ENCODE data around the gene PTGS1.
A peak's percentile ranks its signal among the peaks of the same experiment; 100 is the strongest.
"Not testable (repeated sequence)": the region's sequence is repeated elsewhere in the genome, so short reads cannot be mapped to it uniquely, and the experiment has no call there.

The PTGS1 gene

DNA sequence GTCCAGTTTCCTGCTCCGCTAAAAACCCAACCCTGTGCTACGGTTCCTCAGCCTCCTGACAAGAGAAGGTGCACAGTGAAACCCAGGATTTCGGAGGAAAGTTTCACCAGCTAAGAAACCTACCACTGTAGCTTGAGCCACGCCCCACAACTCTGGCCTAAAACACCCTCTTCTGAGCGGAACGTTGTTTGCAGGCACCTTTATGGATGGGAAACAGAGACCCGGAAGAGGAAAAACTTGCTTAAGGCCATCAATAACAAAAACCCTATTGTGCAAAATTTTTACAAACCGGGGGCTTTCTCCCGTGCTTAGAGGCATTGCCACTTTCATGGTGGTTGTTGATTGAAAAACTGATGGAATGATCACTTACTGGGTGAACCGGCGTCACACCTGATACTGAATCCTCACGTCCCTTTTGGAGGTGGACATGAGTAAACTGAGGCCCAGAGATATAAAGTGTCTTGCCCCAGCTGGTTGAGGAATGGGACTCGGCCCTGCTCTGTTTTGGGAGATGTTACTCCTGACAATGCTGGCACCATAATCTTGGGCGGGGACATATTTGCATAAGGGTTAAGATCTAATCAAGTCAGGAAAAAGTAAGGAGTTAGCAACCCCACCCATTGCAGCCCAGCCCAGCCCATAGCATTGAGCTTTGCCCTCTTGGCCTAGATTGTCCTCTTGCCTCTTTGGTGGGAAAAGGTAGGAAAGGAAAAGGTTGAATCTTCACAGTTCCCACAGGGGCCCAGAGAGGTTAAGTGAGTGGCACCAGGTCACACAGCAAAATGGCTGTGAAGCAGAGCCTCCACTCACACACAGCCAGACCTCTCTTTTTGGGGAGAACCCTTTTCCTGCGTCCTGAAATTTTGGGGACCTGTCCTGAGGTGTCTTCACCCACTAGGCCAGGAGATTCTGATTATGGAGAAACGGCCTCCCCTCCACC lies 23.2 kb upstream of the PTGS1 start:
- no peak for DNase-seq

DNA sequence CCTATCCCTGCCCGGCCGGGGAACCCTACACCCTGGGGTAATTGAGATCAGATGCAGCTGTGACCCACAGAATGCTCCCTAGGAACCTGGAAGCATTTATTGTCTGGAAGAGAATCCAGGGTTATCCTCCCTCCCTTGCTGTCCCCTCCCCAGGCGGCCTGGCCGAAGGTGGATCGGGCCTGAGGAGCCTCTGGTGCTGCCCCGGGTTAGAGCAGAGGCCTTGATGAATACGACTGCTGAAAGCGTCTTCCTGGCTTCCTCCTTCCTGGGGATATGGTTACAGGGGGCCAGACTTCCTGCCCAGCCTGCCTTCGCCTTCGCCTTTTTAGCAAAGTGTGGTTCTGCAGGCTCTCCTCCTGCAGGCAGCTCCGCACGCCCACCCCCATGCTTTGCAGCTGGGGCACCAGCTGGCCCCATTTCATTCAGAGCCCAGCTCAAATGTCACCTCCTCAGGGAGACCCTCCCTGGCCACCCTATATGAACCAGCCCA lies 22.5 kb upstream of the PTGS1 start:
- DNase-seq: no peak

DNA sequence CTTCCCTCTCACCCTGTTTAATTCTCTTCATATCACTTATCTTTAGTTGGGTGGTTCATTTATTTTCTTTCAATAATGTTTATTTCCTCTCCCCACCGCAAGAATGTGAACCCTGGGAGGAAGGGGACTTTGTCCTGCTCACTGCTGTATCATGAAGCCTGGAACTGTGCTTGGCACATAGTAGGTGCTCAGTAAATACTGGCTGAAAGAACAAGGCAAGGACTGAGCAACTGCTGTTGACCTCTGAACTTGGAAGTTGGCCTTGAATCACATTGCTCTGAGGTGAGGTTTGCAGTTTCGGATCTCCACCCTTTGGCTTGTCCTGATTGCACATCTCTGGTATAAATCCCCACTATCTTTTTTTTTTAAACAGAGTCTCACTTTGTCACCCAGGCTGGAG lies 22.0 kb upstream of the PTGS1 start:
- DNase-seq: no peak

DNA sequence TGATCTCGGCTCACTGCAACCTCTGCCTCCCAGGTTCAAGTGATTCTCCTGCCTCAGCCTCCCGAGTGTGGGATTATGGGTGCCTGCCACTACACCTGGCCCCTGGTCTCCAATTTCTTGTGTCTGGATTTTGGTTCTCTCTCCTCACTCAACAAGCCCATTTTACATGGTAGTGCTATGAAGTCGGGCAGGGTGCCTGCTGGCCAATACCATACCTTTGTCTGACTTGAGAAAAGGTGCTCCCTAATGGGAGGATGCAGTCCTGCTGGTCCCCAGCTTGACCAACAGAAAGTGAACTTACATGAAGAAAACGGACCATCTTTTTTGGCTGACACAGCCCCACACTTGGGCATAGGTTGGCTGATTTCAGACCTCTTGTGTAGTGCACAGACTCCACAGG lies 21.6 kb upstream of the PTGS1 start:
- DNase-seq: no peak

DNA sequence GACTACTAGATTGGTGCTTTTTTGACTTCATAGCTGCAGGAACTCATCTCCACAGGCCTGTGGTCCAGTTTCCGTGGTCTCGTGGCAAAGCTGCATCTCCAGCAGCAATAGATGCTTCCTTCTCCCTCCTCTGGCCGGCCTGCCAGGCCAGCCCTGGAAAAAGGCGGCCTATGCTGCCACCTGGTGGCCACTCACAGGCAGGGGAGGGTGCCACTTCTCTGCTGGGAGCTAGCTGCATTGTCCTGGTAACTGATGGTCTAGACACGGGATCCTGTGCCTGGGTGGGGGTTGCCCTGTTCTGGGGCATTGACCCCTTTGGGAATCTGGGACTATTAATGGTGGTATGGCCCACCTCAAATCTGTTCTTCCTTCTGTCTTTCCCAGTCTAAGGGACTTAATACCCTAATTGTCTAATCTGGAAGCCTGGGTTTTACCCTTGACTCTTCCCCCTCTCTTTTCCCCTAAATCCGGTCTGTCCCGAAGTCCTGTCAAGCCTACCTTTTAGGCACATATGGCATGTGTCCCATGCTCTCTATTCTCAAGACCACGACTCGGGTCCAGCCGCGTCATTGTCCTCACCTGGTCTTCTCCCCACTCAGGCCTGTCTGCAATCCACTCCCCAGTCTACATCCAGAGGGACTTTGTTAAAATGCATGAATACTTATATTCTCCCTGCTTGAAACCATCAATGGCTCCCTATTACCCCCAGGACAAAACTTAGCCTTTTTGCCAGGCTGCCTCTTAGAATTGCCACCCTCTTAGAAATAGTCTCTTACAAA lies 20.1 kb upstream of the PTGS1 start:
- DNase-seq: peak; percentile 18

DNA sequence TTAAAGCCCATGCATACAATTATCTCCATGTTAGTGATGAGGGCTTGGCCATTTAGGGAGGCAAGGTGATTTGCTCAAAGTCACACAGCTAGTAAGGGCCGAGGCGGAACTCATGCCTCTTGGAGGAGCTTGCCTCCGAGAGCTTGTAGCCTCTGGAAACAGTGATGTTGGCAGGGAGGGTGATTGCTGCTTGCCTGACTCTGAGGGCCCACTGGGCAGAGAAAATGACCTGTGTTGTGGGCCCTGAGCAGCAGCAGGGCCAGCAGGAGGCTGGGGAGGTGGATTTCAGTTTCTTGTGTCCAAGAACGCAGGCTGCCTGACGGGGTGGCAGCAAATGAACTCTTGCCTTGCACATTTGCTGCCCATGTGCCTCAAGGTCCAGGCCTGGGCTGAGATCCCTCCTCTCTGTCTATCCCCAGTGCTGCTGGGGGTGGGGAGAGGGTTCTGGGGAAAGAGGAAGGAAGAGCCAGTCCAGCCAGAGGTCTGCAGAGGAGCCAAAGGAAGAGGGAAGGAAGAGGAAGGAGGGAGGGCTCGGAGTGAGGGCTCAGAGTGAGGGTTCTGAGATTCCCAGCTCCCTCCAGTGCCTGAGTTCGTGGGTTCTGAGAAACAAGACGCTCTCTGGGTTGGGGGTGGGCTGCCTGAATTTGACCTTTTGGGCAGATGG lies 16.2 kb upstream of the PTGS1 start:
- no peak for DNase-seq

DNA sequence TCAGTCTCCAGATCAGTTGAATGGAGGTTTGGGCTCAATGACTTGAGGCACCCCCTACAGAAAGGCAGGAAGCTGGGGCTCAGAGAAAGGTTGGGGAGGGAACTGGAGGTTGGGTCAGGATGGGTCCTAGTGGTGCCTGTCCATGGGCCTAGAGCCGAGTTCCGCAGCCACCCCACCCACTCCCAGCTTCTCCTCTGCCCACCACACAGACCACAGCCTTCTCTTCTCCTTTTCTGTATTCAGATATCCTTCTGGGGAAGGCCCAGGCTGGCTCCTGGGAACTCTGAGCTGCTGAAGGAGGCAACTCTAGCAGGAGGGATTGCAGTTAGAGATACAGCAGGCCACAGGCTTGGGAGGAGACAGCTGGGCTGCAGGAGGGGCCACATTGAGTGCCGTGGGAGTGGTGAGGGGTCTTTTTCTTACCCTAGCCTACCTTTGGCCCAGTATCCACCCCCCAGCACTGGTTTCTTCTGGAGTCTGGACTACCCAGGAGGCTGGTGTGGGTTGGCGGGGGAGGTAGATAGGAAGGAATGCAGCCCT lies 15.4 kb upstream of the PTGS1 start:
- no peak for DNase-seq

DNA sequence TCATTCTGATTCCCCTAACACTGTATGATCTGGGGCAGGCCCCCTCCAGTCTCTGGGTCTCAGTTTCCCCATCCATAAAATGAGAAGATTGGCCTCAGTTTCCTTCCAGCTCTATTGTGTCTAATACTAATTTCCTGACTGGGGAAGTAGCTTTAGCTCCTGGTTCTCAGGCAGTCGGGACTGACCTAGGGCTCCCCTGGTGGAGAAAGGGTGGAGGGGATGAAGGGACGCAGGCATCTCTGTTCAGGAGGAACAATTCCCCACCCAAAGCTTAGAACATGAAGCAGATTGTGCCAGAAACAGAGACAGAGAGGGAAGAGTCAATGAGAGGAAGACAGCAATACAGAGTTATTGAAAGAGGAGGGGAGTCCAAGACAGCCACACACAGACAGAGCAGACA lies 14.2 kb upstream of the PTGS1 start:
- no peak for DNase-seq

DNA sequence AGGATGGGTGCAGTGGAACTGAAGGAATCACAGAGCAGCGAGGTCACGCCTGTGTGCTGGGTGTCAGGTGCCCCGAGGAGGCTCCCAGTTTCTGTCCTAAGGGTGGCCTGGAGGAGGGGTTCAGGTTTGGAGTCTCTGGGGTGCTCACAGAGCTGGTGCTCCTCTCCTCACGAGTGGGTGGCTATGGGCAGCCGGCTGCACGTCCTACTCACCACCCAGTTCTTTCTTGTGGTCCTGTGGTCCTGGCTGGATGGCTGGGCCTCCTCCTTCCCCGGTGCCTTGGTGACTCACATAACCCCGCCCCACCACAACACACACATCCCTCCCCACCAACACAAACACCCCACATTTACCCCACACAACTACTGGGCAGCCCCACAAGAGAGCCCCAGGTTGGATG lies 9.9 kb upstream of the PTGS1 start:
- DNase-seq: no peak

DNA sequence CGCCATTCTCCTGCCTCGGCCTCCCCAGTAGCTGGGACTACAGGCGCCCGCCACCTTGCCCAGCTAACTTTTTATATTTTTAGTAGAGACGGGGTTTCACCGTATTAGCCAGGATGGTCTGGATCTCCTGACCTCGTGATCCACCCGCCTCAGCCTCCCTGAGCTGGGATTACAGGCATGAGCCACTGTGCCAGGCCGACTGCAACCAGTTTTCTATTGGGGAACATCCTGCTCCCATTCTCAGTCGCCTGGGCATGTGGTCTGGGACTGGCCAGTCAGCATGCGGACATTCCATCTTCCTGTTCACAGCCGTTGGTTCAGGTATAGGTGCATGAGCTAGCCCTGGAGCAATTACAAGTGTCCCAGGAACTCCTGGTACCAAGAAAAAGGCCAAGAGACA lies 7.7 kb upstream of the PTGS1 start:
- DNase-seq: not testable (repeated sequence)

DNA sequence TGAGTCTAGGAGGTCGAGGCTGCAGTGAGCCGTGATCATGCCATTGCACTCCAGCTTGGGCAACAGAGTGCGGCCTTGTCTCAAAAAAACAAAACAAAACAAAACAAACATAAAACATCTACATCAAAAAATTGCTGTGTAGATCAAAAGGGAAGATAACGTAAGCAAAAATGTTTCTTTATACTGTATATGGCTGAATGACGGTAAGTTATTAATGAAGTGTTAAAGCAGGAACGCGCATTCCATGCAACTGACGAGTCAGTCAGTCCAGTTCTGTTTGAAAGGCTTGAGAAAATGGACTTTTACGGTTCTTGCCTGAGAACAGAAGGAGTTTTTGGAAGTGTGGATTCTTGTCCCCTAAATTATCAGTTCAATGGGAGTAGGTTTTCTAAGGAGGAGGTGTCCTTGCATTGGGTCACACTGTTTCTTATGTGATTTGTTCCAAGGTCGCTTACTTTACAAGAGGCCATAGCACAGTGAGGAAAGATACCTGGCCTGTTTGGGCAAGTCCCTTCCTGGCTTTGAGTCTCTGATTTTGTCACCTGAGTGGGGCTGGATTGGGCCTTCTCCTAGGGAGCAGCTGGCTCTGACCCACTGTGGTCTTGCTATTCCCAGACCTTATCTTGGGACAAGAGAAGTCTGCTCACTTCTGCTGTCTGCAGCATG lies 6.6 kb upstream of the PTGS1 start:
- DNase-seq: no peak

DNA sequence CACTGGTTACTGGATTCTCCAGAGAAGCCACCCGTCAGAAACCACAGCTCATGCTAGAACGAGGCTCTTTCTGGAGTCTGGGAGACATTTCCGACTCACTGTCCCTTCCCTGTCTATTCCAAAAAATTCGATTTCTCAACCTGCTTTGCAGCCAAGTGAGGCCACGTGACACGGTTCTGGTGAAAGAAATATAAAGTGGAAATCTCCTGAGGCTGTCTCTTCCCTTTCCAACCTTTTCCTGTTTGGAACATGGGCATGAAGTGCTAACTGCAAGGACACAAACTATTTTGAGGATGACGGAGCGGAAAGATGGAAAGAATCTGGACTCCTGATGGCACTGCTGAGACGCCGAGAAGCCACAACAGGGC lies 6.1 kb upstream of the PTGS1 start:
- no peak for DNase-seq

DNA sequence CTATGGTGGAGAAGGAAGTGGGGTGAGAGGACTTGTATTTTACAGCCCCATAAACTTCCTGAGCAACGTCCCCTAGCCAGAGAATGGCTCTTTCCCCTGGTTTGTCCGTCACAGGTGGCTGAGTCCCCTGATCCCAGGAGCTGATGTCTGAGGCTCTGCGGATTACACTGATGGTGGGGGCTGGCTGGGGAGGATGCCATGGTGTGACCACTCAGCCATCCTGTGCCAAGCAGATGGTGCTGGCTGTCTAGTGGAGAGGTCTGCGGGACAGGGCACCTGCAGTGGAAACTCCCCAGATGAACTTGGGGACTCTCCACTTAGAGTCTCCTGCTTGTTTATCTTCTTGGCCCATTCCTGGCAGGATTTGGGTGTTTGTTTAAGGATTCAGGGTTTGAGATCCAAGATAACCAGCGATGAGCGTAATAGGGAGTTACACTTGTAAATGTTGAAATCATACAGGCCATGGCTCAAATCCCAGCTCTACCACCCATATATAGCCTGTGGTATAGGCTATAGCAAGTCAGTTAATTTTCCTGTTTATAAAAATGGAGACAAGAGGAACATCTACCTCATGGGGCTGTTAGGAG lies 4.7 kb upstream of the PTGS1 start:
- DNase-seq: no peak

DNA sequence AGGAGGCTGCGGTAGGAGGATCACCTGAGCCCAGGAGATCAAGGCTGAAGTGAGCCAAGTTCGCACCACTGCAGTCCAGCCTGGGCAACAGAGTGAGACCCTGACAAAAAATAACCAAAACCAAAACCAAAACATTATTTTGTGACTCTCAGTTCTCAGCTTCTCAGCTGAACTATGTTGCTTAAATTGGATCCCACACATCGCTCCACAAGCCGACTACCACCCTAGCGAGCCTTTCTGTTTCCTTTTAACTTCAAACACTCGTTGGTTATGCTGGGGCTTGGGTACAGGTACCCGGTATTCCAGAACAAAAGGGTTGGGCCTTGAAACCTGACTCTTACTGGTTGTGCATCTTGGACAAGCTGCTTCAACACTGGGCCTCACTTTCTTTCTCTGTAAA lies 3.8 kb upstream of the PTGS1 start:
- DNase-seq: no peak

DNA sequence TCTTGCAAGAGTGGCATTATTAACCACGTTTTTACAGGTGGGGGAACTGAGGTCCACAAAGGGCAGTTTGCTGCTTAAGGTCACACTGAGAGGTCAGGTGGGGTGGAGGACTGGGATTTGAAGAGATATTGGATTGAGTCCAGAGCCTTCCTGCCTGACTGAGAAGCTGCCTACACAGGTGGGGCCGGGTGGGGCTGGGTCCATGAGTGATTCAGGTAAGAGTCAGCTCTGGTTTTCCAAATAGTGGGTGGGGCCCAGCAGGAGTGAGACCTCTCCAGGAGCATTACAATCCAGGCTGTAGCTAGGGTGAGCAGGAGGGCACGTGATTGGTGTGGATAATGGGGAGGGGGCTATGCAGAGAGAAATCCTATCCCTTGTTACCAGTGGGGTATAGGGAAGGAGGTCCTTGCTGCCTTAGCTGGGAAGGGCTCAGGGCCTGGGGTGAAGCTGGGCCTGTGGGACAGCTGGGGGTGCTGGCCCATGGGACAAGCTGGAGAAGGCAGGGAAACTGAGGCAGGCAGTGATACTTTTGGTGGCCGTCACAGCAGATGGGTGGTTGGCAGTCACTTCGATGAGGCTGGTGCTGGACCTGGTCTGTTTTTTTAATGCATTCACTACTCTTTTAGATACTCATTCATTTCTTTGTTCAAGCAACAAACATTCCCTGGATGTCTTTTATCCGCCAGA lies 2.9 kb upstream of the PTGS1 start:
- DNase-seq: no peak

DNA sequence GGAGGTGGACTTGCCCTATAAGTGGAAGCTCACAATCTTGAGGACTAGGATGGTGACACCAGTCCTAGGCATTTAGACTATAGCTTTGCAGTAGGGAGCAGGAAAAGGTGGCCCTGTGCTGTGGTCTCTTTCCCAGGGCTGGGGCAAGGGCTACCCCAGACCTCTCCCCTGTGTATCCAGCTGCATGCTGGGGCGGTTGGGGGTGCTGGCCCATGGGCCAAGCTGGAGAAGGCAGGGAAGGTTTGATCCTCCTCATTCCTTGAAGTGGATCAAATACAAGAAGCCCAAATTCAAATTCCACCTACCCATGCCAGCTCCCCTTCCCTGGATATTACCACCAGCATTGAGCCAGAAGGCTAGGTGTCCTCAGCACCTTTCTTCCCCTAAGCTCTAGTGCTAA lies 2.2 kb upstream of the PTGS1 start:
- DNase-seq: no peak

DNA sequence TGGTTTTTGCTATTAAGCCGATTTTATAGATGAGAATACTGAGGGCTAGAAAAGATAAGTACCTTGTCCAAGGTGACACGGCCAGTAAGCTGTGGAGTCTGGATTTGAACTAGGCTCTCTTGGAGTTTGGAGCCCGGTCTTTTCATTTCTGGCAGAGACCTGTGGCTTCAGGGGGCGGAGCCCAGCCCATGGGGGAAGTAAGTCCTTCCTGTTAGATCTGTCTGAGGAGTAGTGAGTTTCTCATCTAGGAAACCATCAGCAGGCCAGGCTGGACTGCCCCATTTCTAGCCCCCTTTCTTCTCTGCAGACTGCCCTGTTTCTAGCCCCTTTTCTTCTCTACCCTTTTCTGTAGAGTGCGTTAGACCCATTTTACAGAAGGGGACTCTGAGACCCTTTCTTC lies 521 bp upstream of the PTGS1 start:
- DNase-seq: no peak

DNA sequence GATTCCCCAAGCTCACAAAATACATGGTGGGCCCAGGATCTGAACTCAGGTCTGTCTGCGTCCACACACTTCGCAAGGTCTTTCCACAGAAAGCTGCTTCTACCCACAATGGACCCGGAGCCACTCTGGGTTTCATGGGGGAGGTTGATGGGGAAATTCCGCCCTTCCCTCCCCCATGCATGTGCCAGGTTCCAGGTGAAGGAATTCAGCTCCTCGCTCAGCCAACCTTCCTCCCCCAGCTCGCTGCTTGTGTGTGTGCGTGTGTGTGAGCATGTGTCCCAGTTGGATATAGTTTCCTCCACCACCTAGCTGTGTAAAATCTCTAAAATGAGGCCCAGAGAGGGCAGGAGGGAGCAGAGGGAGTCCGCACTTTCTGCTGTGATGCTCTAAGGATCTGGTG lies 1.0 kb downstream of the PTGS1 start:
- DNase-seq: no peak

DNA sequence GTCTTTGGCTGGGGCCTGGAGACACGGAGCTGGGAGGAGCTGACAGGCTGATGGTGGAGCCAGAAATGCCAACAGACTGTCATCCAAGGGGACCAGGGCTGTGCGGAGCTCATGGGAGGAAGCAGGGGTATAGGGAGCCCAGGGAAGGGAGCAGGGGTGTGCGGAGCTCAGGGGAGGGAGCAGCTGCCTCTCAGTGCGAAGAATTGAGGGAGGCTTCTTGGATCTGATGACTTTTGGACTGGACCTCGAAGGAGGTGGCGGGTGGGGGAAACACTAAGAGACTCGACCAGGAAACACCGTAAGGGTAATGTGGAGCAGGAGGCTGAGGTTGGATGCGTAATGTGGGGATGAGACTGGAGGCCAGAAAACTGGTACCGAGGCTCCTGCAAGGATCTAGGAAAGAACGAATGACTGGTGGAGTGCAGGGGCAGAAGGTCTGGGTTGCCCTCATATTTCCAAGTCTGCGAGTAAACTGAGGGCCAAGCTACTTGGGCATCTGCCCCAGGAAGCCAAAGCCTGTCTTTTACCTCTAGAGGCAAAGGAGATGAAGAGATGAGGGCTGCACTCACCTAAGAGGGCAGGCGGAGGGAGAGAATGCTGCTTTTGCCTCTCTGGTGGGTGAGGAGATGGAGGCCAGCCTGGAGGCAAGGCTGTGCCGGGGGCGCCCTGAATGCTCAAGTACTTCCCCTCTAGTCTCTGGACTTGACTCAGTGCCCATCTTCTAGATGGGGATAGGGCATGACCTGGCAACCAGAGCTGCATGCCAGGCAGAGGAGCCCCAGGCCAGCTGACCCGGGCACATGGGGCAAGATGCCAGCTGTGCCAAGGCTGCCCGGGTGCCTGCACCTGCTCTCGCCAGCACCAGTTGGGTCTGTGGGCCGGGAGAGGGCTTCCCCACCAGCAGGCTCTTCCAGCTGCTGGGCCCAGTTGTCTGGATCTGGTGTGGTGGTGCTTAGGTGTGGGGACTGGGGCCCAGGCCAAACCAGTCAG lies 2.3 kb downstream of the PTGS1 start:
- no peak for DNase-seq

DNA sequence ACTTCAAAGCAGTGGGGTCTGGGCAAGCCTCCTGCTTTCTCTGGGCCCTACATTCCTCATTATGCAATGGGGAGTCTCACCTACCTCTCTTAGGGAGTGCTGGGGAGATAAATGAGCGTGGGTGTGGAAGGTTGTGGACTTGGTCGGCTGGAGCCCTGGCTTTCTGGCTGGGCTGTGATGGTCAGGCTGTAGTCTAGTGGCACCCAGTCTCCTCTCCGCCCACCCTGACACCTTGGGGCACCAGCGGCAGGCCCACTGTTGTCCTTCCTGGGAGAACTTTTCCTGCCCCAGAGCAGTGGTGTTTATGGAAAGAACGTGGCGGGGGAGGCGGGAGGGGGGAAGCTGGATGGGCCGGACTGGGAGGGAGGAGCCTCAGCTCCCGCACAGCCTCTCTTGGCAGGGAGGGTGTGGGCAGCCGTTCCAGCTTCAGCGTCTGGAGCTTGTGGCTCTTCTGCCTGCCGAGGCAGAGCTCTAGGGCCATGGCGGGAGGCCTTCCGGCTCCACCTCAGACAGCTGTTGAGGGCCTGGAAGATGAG lies 4.1 kb downstream of the PTGS1 start:
- no peak for DNase-seq
